Neural progenitor cell (in vitro differentiated cells): Measurements from ENCODE around the gene KLLN. TPM values are rescaled to one million over a fixed set of nuclear protein-coding genes. Genes with fewer than 3 reads are reported as not detected.
"Not testable (repeated sequence)": the region's sequence is repeated elsewhere in the genome, so short reads cannot be mapped to it uniquely, and the experiment has no call there.

Experiments
- DNase-seq: peaks from one replicate; pipeline ENCODE4 v3.0.0-alpha.2; 2016; ENCODE audit warnings: low spot score
- H2AFZ ChIP-seq: fragments of 200-600 bp; sonication (generic); replicated peaks from 2 replicates; pipeline ENCODE4 v1.6.1; 2016; ENCODE audit warnings: antibody characterized with exemption
- H3F3A ChIP-seq: fragments of 200-600 bp; sonication (generic); 2 replicates; pipeline ENCODE4 v1.6.1; 2016; ENCODE audit warnings: antibody characterized with exemption, low read depth
- H3K27ac ChIP-seq: fragments of 200-600 bp; sonication (generic); 2 replicates; pipeline ENCODE4 v1.5.1; 2016; ENCODE audit warnings: mild to moderate bottlenecking
- H3K27me3 ChIP-seq: fragments of 200-600 bp; sonication (generic); 2 replicates; pipeline ENCODE4 v1.6.1; 2016; ENCODE audit warnings: mild to moderate bottlenecking, moderate library complexity
- H3K36me3 ChIP-seq: fragments of 200-600 bp; sonication (generic); 2 replicates; pipeline ENCODE4 v1.5.1; 2016
- H3K4me1 ChIP-seq: fragments of 200-600 bp; sonication (generic); 2 replicates; pipeline ENCODE4 v1.6.1; 2016; ENCODE audit warnings: mixed run types
- H3K4me2 ChIP-seq: fragments of 200-600 bp; sonication (generic); 2 replicates; pipeline ENCODE4 v1.6.1; 2016
- H3K4me3 ChIP-seq: fragments of 200-600 bp; sonication (generic); 2 replicates; pipeline ENCODE4 v1.5.1; 2016
- H3K79me2 ChIP-seq: fragments of 200-600 bp; sonication (generic); 2 replicates; pipeline ENCODE4 v1.6.1; 2016; ENCODE audit warnings: low read depth
- H3K9ac ChIP-seq: fragments of 200-600 bp; sonication (generic); 2 replicates; pipeline ENCODE4 v1.6.1; 2016
- H3K9me3 ChIP-seq: fragments of 200-600 bp; sonication (generic); 2 replicates; pipeline ENCODE4 v1.5.1; 2016; ENCODE audit warnings: low read depth
- H4K20me1 ChIP-seq: fragments of 200-600 bp; sonication (generic); 2 replicates; pipeline ENCODE4 v1.6.1; 2016; ENCODE audit warnings: low read depth
- H3K27ac Mint-ChIP-seq: 3 replicates; pipeline ENCODE4 v1.8.0; 2021; ENCODE audit warnings: mixed read lengths
- H3K27me3 Mint-ChIP-seq: 2 replicates; pipeline ENCODE4 v1.8.0; 2022; ENCODE audit warnings: low read depth, mild to moderate bottlenecking, inconsistent platforms, moderate library complexity, mixed read lengths; ENCODE audit not compliant: insufficient read depth
- H3K36me3 Mint-ChIP-seq: 3 replicates; pipeline ENCODE4 v1.8.0; 2021; ENCODE audit warnings: mixed read lengths
- H3K4me1 Mint-ChIP-seq: 3 replicates; pipeline ENCODE4 v1.8.0; 2021; ENCODE audit warnings: mixed read lengths
- H3K4me3 Mint-ChIP-seq: 3 replicates; pipeline ENCODE4 v1.8.0; 2021; ENCODE audit warnings: mild to moderate bottlenecking, moderate library complexity, mixed read lengths
- H3K9me3 Mint-ChIP-seq: 3 replicates; pipeline ENCODE4 v1.8.0; 2020; ENCODE audit warnings: mixed read lengths
- CTCF ChIP-seq: fragments of 200-600 bp; sonication (generic); IDR thresholded peaks from 2 replicates; pipeline ENCODE4 v1.5.1; 2017; ENCODE audit warnings: antibody characterized with exemption, mild to moderate bottlenecking
- EZH2 ChIP-seq: fragments of 200-600 bp; sonication (generic); IDR thresholded peaks from 2 replicates; pipeline ENCODE4 v1.6.1; 2017; ENCODE audit warnings: antibody characterized with exemption, mild to moderate bottlenecking, moderate library complexity
- EZH2phosphoT487 ChIP-seq: fragments of 200-600 bp; sonication (generic); IDR thresholded peaks from 2 replicates; pipeline ENCODE4 v1.6.1; 2017; ENCODE audit warnings: antibody characterized with exemption
- total RNA-seq: library from RNA; depleted of rRNA; stranded (reverse); fragments of >200 nt; gene quantifications from 2 replicates; pipeline ENCODE4 v1.2.3, GENCODE V29; 2015; ENCODE audit warnings: low replicate concordance

The KLLN gene
- total RNA-seq, 1 donor from 2014 or later: 1.5 TPM

GRCh38 chr10:87864496-87865059, 1.2 kb upstream of the KLLN start:
- TF ChIP-seq CTCF (no peak), EZH2phosphoT487 (no peak), EZH2 (no peak)
- H4K20me1 ChIP-seq: peaks cover 54% of the 10 kb centered on the region
- H3K79me2 ChIP-seq: peaks cover 56% of the 10 kb centered on the region

GRCh38 chr10:87863951-87864495, 690 bp upstream of the KLLN start:
- Mint-ChIP-seq H3K27ac (peak overlapping the region; percentile 99), H3K4me3 (peak overlapping the region; percentile 100), H3K36me3 (peaks cover 12% of the 10 kb centered on the region), H3K4me1 (peaks cover 37% of the 10 kb centered on the region)
- Histone ChIP-seq H3F3A (peaks cover 32% of the 10 kb centered on the region), H4K20me1 (peaks cover 49% of the 10 kb centered on the region), H3K4me3 (peak overlapping the region; percentile 95), H3K4me1 (peaks cover 24% of the 10 kb centered on the region), H3K79me2 (peaks cover 50% of the 10 kb centered on the region), H3K27ac (peak overlapping the region; percentile 98), H3K9ac (peak overlapping the region; percentile 54), H3K4me2 (peak overlapping the region; percentile 87)
- H3K27me3 Mint-ChIP-seq, H3K27me3 ChIP-seq, H3K9me3 ChIP-seq, H3K36me3 ChIP-seq, H2AFZ ChIP-seq, H3K9me3 Mint-ChIP-seq: not testable (repeated sequence)
- DNase-seq: peak; percentile 39

More at GRCh38 chr10:87864496-87865059, 1.2 kb upstream of the KLLN start:
- Histone ChIP-seq H3K27ac (no peak overlapping the region), H3K36me3 (no peaks in the 10 kb centered on the region), H3K9ac (peak overlapping the region; percentile 36), H3F3A (peaks cover 32% of the 10 kb centered on the region), H3K4me1 (peaks cover 24% of the 10 kb centered on the region), H3K4me2 (peak overlapping the region; percentile 87), H3K27me3 (no peaks in the 10 kb centered on the region), H2AFZ (no peak overlapping the region), H3K4me3 (peak overlapping the region; percentile 95), H3K9me3 (no peaks in the 10 kb centered on the region)
- Mint-ChIP-seq H3K9me3 (no peaks in the 10 kb centered on the region), H3K4me1 (peaks cover 37% of the 10 kb centered on the region), H3K36me3 (peaks cover 12% of the 10 kb centered on the region), H3K27ac (peak overlapping the region; percentile 99), H3K27me3 (peaks cover 3% of the 10 kb centered on the region), H3K4me3 (peak overlapping the region; percentile 100)
- DNase-seq: peak; percentile 68

GRCh38 chr10:87862679-87863052, 667 bp downstream of the KLLN start:
- peaks cover 30% of the 10 kb centered on the region for H3K4me1 Mint-ChIP-seq
- peaks cover 6% of the 10 kb centered on the region for H3K36me3 Mint-ChIP-seq
- H3K9me3 Mint-ChIP-seq: no peaks in the 10 kb centered on the region

More at GRCh38 chr10:87862679-87863052, 667 bp downstream of the KLLN start:
- H3K36me3 ChIP-seq: no peaks in the 10 kb centered on the region
- no peaks in the 10 kb centered on the region for H3K9me3 ChIP-seq
- H4K20me1 ChIP-seq: peaks cover 36% of the 10 kb centered on the region
- H3F3A ChIP-seq: peaks cover 32% of the 10 kb centered on the region
- H3K9ac ChIP-seq: peak overlapping the region; percentile 54
- H3K4me2 ChIP-seq: peak overlapping the region; percentile 87
- peak overlapping the region; percentile 95 for H3K4me3 ChIP-seq
- H2AFZ ChIP-seq: peak overlapping the region; percentile 55
- peak; percentile 78 for DNase-seq
- Mint-ChIP-seq H3K27me3 (peaks cover 3% of the 10 kb centered on the region), H3K27ac (peak overlapping the region; percentile 96), H3K4me3 (peak overlapping the region; percentile 99)
- TF ChIP-seq EZH2 (no peak), CTCF (no peak), EZH2phosphoT487 (no peak)
- H3K79me2 ChIP-seq: peaks cover 36% of the 10 kb centered on the region
- H3K27me3 ChIP-seq: no peaks in the 10 kb centered on the region
- peaks cover 13% of the 10 kb centered on the region for H3K4me1 ChIP-seq
- H3K27ac ChIP-seq: peak overlapping the region; percentile 98
